ENCODE measurements around the gene AMPD3.
A peak's percentile ranks its signal among the peaks of the same experiment; 100 is the strongest.

The AMPD3 gene

GRCh38 chr11:10410844-10411200, 44.2 kb upstream of the AMPD3 start:
- no peak for TF ChIP-seq CTCF (IDR thresholded peaks at IDR 0.05)
- Histone ChIP-seq H3K4me3 (no peak overlapping the region), H3K27ac (no peak overlapping the region)
- DNase-seq (ENCODE audit: low spot score): no peak

DNA sequence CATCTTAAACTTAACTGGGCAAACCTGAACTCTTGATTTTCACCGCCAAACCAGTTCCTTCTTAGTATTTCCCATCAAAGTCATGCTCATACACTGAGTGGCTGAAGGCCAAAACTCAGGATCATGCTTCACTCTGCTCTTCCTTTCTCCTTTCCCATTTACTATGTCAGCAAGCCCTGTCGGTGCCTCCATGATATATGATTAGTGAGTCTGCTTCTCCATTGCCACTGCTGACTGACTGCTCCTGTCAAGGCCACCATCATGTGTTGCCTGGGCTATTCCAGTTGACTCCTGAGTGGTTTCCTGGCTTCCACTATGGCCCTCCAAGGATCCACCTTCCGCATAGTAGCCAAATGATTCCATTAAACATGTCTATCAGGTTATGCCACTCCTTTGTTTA, 42.8 kb upstream of the AMPD3 start:
- no peak for DNase-seq (ENCODE audit: low spot score)
- H3K27ac ChIP-seq: no peak overlapping the region

GRCh38 chr11:10413268-10413667, 41.8 kb upstream of the AMPD3 start:
- Histone ChIP-seq H3K4me3 (no peak overlapping the region), H3K27ac (no peak overlapping the region)
- no peak for DNase-seq (ENCODE audit: low spot score)

More for the DNA sequence above, 42.8 kb upstream of the AMPD3 start:
- H3K4me3 ChIP-seq: no peak overlapping the region
- TF ChIP-seq CTCF (IDR thresholded peaks at IDR 0.05): no peak

GRCh38 chr11:10414181-10414580, 40.9 kb upstream of the AMPD3 start:
- TF ChIP-seq CTCF (IDR thresholded peaks at IDR 0.05): no peak
- no peak for DNase-seq (ENCODE audit: low spot score)
- Histone ChIP-seq H3K4me3 (no peak overlapping the region), H3K27ac (peak overlapping the region in 1 of 2 donors; percentile 65)

More at GRCh38 chr11:10413268-10413667, 41.8 kb upstream of the AMPD3 start:
- no peak for TF ChIP-seq CTCF (IDR thresholded peaks at IDR 0.05)

DNA sequence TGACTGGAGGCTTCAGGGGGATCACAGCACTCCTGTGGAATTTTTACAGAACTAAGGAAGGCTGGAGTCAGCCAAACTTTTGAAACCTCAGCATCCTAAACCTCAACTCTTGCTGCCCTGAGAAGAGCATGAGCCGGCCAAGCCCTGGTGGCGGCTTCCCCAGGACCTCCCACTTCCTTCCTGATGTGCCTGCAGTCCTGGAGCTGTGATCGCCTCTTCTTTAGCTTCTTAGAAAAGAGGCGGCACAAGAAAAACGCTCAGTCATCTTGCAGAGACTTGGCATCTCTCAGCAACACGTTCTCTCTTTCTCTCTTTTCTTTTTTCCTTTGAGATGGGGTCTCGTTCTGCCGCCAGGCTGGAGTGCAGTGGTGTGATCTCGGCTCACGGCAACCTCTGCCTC, 40.4 kb upstream of the AMPD3 start:
- no peak for DNase-seq (ENCODE audit: low spot score)
- no peak overlapping the region for H3K4me3 ChIP-seq
- peak overlapping the region in 1 of 2 donors; percentile 55 for H3K27ac ChIP-seq
- no peak for TF ChIP-seq CTCF (IDR thresholded peaks at IDR 0.05)

- H3K27ac ChIP-seq: no peak overlapping the region
- H3K4me3 ChIP-seq: no peak overlapping the region
- DNase-seq (ENCODE audit: low spot score): no peak
- TF ChIP-seq CTCF (IDR thresholded peaks at IDR 0.05): no peak
Observed at GRCh38 chr11:10415817-10416392, 39.2 kb upstream of the AMPD3 start.

GRCh38 chr11:10418259-10418949, 36.7 kb upstream of the AMPD3 start:
- TF ChIP-seq CTCF (IDR thresholded peaks at IDR 0.05): no peak
- DNase-seq (ENCODE audit: low spot score): no peak
- H3K4me3 ChIP-seq: no peak overlapping the region
- no peak overlapping the region for H3K27ac ChIP-seq
